SIG-M5 treated with dmso at 0.1 percent for 504 hours (cell line): Measurements from ENCODE around the gene ZNF133.
"Not testable (repeated sequence)": the region's sequence is repeated elsewhere in the genome, so short reads cannot be mapped to it uniquely, and the experiment has no call there.

Source experiments
- DNase-seq: peaks from one replicate; lab custom pipeline; 2025; ENCODE audit not compliant: unreplicated experiment; lab: John Stamatoyannopoulos, UW

The ZNF133 gene

DNA sequence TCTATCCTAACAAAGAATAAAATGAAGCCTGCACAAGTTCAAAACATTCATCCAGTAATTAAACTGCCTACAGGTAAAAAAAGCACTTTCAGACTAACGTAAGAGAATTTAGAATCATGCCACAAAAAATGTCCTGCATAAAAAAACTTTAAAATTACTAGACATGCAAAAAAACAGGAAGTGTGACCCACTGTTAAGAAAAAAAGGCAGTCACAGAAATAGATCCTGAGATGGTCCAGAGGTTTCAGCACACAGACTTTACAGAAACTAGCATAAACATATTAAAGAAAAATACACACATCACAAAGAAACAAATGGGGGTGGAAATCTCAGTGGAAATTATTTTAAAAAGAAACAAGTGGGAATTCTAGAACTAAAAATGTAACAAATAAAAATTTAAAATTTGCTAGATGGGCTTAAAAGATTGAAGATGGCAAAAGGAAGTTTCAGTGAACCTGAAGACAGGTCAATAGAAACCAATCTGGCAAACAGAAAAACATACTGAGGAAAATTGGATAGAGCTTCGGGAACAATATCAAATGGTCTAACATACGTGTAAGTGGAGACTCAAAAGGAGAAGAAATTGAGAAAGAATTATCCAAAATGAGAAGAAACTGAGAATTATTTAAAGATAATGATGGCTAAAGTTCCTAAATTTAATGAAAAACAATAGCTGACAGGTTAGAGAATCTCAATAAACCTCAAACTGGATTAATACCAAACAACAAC, 3.4 kb upstream of the ZNF133 start:
- DNase-seq = no peak

DNA sequence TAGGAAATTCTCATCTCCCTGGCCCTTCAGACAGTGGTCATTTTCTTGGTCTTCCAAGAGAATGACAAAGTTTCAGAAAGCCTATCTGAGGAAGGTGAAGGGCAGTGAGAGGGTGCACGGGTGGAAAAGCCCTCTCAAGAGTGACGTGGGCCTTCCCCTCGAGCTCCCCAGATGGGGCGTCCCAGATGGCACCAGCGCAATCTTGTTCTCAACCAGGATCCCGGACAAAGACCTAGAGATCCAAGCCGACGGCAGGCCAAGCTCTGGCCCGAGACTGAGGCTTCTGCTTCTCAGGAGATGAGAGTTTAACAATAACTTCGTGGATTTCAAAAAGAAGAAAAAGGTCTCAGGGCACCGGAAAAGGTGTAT, 797 bp upstream of the ZNF133 start:
- no peak for DNase-seq

DNA sequence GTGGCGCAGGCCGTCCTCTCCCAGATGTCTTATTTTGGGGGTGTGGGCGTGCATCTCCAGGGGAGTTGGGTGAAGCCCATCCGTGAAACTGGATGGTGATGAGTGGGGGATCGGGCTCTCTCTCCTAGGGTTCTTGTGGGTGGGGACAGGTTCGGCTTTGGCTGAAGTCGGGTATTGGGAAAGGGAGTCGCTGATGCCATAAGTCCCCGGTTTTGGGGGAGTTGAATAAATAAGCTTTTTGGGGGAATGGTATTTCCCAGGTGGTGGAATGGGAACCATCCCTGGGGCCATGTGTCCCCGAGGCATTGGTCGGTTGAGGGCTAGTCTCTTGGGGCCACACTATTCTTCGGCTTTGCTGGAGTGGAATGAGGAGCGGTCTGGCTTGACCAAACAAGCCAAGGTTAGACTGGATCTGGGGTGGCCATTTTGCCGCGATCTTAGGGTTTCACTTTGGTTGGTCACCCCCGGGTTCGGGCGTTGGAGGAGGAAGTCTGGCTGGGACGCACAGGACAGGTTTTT, 481 bp downstream of the ZNF133 start:
- DNase-seq = no peak

DNA sequence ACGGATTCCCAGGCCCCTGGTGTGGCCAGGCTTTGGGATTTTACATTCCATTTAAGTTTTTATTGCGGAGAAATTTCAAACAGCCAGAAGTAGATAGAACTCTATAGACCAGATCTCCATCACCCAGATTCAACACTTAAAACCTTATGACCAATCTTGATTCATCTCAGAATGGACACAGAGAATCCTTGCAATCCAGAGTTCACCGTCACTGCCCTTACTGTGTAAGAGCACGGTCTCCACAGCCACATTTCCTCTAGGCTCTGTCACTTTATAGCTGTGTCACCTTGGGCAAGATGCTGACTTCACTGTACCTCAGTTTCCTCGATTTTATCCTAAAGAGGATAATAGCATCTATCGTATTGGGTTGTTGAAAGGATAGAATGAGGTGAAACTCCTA, 979 bp downstream of the ZNF133 start:
- no peak for DNase-seq

DNA sequence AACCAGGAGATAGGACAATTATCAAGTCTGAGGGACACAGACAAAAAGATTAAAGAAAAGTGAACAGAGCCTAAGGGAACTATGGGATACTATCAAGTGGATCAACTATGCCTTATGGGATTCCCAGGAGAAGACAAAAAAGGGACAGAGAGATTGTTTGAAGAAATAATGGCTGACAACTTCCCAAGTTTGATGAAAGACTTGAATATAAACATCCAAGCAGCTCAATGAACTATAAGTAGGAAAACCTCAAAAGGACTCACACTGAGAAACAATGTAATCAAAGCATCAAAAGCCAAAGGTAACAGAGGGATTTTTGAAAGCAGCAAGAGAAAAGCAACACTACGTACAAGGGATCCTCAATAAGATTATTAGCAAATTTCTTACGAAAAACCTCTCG, 11.0 kb downstream of the ZNF133 start:
- DNase-seq = no peak

DNA sequence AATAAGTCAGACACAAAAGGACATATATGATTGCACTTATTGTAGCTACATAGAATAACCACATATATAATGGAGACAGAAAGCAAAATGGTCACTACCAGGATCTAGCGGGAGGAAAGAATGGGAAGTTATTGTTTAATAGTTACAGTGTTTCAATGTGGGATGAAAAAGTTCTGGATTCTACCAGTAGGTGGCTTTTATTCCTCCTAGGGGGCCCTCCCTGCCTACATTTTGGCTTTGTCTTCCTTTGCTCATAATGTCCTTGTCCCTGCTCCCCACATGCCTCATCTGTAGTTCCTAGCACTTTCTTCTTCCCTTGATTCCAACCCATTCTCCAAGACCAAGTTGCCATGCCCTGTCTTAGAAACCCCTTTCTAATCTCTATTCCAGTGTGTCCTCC, 16.3 kb downstream of the ZNF133 start:
- DNase-seq = peak; percentile 7

DNA sequence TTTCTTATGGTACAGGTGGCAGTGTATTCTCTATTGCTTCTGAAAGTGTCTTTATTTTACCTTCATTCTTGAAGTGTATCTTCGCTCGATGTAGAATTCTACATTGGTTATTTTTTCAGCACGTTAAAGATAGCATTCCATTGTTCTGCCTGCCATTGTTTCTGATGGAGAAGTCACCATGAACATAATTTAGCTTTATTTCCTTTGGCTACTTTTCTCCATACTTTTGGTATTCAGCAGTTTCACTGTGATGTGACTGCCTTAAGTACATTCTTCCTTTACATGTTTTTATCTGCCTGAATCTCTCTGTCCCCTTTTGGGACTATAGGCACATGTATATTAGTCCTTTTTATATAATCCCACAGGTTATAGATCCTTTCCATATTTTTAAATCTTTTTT, 19.0 kb downstream of the ZNF133 start:
- DNase-seq = no peak

DNA sequence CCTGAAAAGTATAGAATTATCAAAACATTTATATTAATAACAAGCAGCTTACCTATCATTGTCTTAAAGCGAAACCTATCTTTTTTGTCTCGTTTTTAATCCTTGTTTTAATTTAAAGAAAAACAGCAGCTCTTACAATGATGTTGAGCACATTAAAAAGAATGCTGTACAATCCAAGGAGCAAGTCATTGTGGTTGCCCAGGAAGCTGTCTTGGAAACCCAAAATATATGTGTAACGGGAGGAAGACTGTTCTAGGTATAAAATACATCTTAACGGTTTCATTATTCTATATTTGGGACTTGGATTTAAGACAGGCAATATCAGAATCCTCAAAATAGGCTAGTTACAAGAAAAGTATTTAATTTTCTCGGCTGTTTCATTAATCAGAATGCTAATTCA, 21.7 kb downstream of the ZNF133 start:
- DNase-seq = no peak

DNA sequence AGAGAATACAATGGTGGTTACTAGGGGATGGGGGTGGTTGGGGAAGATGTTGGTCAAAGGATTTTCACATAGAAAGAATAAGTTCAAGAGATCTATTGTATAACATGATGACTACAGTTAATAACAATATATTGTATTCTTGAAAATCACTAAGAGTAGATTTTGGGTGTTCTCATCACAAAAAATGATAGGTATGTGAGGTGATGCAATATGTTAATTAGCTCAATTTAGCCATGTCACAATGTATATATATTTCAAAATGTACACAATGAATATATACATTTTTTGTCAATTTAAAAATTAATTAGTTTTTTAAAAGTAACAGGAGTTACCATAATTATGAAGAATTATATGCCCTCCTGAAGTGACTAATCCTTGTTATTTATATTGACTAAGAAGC, 22.3 kb downstream of the ZNF133 start:
- no peak for DNase-seq

DNA sequence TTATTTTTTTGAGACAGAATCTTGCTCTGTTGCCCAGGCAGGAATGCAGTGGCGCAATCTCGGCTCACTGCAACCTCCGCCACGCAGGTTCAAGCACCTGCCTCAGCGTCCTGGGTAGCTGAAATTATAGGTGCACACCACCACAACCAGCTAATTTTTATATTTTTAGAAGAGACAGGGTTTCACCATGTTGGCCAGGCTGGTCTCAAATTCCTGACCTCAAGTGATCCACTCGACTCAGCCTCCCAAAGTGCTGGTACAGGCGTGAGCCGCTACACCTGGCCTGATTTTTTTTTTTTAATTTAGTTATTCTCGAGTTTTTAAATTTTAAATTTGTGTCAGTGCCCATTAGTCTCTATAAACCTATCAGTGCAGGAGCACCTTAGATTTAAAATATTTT, 24.4 kb downstream of the ZNF133 start:
- no peak for DNase-seq

DNA sequence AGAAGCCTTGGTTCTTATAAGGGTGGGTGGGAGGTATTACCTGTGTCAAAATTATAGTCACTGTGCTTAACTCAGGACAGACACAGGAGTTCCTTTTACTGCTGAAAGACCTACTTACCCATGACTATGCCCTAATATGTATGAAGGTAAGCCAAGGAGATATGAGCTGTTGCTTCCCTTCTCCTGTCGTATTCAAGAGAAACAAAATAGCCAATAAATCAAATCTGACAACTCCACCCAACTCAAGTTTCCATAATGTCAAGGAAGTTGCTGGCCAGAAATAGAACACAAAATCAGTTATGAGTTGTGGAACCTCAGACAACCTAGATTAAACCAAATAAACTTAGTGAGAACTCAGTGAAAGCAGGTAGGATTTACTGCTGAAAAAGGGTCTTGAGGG, 25.1 kb downstream of the ZNF133 start:
- no peak for DNase-seq

DNA sequence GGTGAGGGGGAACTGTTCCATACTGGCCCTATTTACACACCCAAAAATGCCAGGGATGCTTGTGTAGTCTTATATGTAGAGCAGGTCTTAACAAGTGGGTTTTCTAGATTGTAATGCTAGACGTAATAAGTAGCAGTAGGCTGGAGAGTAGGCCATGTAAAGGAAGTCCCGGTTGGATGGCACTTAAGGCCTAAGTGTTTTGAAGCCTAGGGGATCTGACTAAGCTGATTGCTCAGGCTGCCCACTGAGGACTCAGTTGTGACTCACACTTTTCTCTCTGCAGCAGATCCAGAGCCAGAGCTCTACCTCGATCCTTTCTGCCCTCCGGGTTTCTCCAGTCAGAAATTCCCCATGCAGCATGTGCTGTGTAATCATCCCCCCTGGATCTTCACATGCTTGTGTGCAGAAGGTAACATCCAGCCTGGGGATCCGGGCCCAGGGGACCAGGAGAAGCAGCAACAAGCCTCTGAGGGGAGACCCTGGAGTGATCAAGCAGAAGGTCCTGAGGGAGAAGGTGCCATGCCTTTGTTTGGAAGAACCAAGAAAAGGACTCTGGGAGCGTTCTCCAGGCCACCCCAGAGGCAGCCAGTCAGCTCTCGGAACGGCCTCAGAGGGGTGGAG, 26.6 kb downstream of the ZNF133 start:
- no peak for DNase-seq

DNA sequence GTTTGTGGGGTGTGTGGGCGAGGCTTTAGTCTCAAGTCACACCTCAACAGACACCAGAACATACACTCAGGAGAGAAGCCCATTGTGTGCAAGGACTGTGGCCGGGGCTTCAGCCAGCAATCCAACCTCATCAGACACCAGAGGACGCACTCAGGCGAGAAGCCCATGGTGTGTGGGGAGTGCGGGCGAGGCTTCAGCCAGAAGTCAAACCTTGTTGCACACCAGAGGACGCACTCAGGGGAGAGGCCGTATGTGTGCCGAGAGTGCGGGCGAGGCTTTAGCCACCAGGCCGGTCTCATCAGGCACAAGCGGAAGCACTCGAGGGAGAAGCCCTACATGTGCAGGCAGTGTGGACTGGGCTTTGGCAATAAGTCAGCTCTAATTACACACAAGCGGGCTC, 27.8 kb downstream of the ZNF133 start:
- no peak for DNase-seq

DNA sequence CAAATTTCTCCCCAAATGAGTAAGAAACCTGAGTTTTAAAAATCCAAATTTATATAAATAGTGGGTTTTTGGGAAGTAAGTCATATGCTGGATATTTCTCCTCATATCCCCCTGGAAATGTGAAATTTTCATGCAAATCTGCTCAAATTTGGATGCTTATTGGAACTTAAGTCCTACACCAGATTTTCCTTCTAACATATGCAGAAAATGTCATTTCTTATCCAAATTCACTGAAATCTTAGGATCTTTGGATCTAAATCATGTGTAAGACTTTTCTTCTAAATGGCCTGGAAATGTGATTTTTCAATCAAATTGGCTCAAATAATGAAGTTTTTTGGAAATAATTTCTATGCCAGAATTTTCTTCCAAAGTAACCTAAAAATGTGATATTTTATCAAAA, 33.0 kb downstream of the ZNF133 start:
- no peak for DNase-seq

DNA sequence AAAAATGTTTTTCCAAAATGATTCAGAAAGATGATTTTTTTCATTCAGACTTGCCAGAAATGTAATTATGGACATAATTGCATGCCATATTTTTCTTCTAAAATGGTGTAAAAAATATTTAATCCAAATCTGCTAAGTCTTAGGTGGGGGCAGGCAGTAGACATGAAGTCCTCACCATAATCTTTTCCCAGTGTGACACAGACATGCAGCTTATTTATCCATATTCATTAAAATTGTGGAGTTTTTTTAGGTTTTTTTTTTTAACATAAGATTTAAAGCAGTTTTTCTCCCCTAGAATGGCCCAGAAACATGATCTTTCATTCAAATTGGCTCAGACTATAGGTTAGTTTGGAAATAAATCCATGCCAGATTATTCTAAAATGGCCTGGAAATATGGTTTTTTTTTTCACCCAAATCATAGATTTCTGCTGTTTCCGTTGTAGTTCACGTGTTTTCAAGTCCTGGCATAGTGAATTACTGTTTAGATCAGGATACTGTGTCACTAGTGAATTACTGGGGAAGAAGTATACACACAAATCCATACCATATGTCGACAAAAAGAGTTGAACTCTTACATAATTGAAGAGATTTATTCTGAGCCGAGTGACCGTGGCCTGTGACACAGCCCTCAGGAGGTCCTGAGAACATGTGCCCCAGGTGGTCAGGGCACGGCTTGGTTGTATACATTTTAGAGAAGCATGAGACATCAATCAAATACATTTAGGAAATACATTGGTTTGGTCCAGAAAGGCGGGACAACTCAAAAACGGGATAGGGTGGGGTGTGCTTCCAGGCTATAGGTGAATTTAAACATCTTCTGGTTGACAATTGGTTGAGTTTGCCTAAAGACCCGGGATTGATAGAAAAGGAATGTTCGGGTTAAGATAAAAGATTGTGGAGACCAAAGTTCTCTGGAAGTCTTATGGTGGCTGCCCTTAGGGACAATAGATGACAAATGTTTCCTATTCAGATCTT, 33.9 kb downstream of the ZNF133 start:
- DNase-seq = no peak

DNA sequence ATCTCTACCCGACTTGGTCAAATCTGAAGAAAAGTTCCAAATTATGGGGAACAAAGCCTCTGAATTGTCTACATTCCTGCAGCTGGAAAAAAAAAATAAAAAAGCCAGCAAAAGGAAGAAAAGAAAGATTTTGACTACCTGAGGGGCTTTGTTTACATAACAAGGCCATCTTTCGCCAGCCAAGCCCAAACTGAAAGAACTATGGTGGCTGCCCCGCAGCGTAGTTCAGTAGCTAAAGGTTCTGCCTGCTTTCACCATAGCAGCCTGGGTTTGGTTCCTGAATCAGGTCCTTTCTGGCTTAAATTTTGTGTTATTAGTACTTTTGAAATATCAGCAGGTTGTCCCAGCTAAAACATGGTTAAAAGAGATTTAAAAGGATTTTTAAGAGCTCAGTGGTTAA, 35.4 kb downstream of the ZNF133 start:
- no peak for DNase-seq

DNA sequence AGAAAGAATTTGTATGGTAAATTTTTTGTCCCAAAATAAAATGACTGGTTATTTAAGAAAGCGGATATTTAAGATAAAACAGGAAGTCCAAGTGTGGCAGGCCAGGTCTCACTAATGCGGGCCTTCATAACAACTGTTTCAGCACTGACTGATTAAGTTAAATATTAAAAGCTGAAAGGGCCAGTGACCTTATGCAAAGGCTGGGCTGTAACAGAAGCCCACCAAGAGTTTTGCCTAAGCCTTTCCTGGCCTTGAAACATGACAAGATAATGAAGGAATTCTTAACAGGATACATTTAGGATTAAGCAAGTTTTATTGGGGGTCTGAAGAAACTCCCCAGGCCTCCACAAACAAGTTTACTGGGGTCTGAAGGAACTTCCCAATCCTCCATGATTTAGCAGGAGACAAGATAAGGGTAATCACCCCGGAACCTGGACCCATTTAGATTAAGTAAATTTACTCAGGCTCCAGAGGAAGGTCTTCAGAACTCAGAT, 36.3 kb downstream of the ZNF133 start:
- DNase-seq = no peak

DNA sequence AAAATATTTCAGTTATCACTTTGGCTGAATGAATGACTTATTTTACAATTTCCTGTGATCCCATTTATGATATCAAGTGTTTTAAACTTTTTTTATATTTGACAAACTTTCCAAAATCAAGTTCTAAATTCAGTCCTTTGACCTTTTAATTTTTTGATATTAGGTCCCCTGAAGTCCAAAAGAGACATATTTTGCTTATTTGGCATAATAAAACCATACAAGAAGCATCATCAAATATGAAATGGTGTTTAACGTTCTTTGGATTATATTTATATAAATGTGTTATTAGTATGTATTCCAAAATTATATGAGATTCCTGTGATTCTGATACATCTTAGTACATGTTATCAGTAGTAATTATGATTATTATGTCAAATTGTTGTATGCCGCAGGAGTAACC, 38.7 kb downstream of the ZNF133 start:
- DNase-seq = no peak

DNA sequence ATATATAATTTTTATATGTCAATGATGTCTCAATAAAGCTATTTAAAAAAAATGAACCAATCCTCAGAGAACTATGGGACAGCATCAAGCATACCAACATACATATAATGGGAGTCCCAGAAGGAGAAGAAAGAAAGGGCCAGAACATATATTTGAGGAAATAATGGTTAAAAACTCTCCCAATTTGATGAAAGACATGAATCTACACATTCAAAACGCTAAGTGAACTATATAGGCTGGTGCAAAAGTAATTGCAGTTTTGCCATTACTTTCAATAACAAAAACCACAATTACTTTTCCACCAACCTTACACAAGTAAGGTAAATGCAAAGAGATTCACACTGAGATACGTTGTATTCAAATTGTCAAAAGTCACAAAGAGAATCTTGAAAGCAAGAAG, 43.4 kb downstream of the ZNF133 start:
- DNase-seq = no peak

DNA sequence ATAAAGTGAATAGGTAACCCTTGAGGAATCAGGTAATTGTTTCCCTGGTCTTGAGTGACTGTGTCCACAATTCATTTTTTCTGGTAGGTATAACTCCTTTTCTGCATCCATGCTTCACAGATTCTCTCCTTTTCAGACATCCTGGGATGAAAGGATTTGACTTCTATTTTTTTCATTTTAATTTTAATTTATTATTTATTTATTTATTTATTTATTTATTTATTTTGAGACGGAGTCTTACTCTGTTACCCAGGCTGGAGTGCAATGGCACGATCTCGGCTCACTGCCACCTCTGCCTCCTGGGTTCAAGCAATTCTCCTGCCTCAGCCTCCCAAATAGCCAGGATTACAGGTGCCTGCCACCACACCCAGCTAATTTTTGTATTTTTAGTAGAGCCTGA, 61.4 kb downstream of the ZNF133 start:
- not testable (repeated sequence) for DNase-seq

DNA sequence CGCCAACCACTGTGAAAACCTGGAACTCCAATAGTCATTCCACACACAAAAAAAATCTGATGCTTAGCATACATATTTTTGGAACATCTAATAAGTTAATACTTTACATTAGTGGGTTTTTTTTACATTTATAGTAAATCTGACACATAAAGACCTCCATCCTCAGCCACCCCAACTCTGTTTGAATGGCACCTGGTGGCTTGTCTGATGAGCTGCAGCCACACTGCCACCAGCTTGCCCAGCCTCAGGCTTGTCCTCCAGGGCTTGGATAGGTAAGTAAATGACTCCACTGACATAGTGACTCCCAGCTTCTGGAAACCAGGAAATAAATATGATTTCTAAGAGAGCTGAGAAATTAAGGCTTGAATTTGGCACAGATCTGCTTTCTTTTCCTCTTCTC, 71.5 kb downstream of the ZNF133 start:
- DNase-seq = no peak

DNA sequence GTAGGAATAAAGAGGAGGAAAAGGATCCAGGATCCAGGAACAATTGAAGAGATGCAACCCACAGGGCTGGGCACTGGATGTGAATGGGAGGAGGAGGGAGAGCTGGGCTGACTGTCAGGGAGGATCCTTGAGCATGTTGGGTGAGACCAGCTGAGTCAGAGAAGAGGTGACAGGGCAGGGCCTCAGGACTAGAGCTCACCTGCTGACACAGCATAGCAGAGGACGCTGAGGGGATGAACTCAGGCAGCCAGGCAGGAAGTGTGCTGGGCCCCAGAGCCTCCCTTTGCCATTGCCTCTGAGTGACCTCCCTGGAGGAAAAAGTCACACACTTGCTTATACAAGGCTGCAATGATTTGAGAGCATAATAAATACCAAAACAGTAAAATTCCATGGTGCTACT, 72.3 kb downstream of the ZNF133 start:
- no peak for DNase-seq
